NCI-H2081 (cell line): ENCODE measurements around the gene SIGLEC5.

ENCODE experiments used
- DNase-seq, 2 experiments: peaks; one replicate each; lab custom pipeline; 2025; lab: John Stamatoyannopoulos, UW

Gene SIGLEC5

DNA sequence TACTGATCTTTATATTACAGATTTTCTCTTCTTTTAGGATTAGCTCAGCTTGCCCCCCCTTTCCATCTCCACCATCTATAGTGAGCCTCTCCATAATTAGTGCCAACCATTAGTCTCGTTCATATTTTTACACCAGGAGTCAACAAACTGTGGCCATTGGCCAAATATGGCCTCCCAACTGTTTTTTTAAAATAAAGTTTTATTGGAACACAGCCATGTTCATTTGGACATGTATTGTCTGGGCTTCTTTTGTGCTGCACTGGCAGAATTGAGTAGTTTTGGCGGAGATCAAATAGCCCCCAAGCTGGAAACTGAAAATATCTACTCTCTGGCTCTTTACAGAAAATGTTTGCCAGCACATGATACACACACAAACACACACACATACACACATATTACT is 40.7 kb downstream of the SIGLEC5 start:
- DNase-seq: no peak

DNA sequence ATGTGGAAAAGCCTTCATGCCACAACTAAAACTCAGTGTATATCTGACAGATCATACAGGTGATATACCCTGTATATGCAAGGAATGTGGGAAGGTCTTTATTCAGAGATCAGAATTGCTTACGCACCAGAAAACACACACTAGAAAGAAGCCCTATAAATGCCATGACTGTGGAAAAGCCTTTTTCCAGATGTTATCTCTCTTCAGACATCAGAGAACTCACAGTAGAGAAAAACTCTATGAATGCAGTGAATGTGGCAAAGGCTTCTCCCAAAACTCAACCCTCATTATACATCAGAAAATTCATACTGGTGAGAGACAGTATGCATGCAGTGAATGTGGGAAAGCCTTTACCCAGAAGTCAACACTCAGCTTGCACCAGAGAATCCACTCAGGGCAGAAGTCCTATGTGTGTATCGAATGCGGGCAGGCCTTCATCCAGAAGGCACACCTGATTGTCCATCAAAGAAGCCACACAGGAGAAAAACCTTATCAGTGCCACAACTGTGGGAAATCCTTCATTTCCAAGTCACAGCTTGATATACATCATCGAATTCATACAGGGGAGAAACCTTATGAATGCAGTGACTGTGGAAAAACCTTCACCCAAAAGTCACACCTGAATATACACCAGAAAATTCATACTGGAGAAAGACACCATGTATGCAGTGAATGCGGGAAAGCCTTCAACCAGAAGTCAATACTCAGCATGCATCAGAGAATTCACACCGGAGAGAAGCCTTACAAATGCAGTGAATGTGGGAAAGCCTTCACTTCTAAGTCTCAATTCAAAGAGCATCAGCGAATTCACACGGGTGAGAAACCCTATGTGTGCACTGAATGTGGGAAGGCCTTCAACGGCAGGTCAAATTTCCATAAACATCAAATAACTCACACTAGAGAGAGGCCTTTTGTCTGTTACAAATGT is 42.7 kb downstream of the SIGLEC5 start:
- DNase-seq: no peak

DNA sequence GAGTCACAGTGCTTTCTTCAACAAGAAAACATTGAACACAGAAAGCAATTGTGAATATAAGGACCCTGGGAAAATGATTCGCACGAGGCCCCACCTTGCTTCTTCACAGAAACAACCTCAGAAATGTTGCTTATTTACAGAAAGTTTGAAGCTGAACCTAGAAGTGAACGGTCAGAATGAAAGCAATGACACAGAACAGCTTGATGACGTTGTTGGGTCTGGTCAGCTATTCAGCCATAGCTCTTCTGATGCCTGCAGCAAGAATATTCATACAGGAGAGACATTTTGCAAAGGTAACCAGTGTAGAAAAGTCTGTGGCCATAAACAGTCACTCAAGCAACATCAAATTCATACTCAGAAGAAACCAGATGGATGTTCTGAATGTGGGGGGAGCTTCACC is 43.4 kb downstream of the SIGLEC5 start:
- no peak for DNase-seq

- DNase-seq: no peak
Measured at GRCh38 chr19:51586103-51586728, 44.0 kb downstream of the SIGLEC5 start.

DNA sequence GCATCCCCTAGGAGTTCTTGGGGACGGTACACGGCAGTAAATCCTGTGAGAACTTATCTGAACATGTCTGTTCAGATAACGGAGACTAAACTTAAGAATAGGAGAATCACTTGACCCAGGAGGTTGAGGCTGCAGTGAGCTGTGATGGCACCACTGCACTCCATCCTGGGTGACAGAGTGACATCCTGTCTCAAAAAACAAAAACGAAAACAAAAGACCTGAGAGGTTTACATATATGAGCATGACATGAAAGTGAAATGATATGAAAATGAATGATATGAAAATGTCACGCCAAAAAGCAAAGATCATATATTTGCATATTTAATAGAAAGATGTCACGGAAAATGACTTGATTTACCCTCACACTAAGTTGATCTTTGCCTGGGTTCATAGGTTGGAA is 53.4 kb downstream of the SIGLEC5 start:
- DNase-seq: no peak

- no peak for DNase-seq
Measured at GRCh38 chr19:51573331-51573730, 56.9 kb downstream of the SIGLEC5 start.

- DNase-seq: no peak
Measured at GRCh38 chr19:51572908-51573307, 57.3 kb downstream of the SIGLEC5 start.

DNA sequence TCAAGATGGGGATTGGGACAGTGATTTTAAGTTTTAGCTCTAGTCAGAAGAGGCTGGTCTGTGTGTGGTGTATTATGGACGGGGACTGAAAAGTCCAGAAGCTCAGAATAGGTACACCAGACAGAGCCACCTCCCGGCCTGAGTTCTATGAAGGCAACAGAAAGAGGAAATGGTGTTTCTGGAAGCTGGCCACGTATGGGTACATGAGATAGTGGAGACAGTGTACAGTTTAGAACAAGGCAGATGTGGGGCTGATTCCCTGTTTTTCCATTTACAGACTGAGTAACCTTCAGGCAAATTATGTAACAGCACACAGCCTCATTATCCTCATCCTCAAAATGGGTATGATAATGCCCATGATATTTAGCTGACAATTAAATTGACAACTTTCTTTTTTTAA is 57.8 kb downstream of the SIGLEC5 start:
- no peak for DNase-seq

DNA sequence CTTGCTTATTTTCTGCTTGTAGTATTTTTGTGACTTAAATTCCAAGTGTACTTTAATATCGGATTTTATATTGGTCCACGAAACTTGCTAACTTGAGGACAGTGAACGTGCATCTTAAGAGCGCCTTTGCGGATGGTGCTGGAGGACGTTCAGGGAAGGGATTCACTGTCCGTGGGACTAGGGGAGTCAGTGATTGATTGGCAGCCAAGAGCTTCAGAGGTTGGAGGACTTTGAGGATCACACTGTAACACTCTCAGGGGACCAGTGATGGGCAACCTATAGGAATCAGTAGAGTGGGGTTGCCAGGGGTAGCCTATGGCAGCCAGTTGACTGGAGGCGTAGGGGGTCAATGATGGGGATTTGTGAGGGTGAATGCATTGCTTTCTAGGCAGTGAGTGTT is 58.6 kb downstream of the SIGLEC5 start:
- no peak for DNase-seq

GRCh38 chr19:51570962-51571575 is 59.1 kb downstream of the SIGLEC5 start, which contains the start of gene ZNF175:
Gene ZNF175 (plus strand): TSS chr19:51571283. CDS start chr19:51573330, 2,047 bp downstream.
- peak; percentile 84 to 93 for DNase-seq

DNA sequence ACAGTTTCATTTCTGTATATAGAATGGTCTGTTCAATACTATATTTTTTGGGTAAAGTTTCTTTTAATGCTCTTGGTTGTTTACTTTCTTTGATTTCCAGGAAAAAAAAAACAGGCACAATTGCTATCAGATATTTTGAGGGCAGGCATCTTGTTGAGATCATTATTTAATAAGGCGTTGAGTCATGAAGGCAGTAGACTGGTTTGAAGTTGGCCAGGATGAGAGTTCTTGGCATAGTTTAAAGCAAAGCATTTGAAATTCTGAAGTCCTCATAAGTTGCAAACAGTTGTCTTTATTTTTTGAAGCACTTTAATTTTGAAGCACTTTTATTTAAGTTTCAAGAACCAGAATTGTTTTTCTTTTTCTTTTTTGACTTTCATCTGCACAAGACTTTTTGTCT is 61.7 kb downstream of the SIGLEC5 start:
- DNase-seq: no peak

- no peak for DNase-seq
Measured at GRCh38 chr19:51567583-51567982, 62.6 kb downstream of the SIGLEC5 start.

DNA sequence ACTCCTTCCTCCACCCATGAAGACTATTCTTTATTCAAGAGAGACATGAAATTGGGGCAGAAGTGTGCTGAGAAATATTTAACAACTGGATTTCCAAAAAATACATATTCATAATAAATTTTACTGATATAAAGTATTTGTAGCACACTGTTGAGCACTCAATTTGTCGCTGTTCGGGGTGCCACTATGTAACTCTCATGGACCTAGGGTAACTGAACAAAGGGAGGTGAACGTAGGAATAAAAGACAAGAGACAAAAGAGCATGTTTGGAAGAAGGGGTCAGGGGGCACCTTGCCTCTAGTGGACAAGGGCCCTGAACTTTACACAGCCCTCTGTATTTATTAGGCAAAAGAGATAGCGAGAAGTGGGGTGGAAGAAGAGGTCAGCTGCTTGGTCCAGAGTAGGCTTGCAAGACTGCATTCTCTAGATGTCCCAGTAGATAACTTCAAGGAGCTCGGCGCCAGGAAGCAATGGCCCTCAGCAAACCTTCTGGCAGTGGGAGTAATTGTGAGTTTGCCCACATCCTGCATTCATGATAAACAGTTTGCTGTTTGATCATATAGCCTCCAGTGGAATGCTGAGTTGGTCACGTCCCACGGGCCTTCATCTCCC is 63.6 kb downstream of the SIGLEC5 start:
- no peak for DNase-seq

DNA sequence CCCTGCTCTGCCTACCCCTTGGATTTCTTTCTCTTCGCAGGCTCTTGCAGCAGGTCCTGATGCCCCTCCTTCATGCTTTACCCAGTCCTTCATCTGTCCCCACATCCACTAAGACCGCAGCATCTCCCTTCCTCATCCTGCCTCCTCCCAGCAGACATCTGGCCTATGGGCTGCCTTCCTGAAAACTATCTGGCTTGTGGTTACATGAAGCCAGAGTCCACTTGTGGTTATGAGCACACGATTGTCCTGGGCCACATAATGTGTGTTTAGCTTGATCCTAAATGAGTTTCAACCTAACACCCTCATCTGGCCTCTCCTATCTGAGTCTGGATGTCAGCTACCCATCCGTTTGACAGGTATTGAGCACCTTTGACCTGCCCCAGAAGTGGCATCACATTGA is 64.6 kb downstream of the SIGLEC5 start:
- no peak for DNase-seq

GRCh38 chr19:51564791-51565190 is 65.4 kb downstream of the SIGLEC5 start:
- no peak for DNase-seq
